Neural cell (in vitro differentiated cells): ENCODE data around the gene CYP19A1. TPM values are rescaled to one million over a fixed set of nuclear protein-coding genes. Genes with fewer than 3 reads are reported as not detected.

Source experiments
- H2AFZ ChIP-seq: fragments of 200-600, 300-800 bp; sonication (generic), shearing (Covaris generic); 2 replicates; pipeline ENCODE4 v1.6.0; 2014; ENCODE audit warnings: low read depth, mild to moderate bottlenecking, antibody characterized with exemption, low read length, moderate library complexity
- H3F3A ChIP-seq: fragments of 200-600 bp; shearing (Covaris generic); 2 replicates; pipeline ENCODE4 v1.6.1; 2016; ENCODE audit warnings: mild to moderate bottlenecking, moderate library complexity, mixed read lengths, antibody characterized with exemption, low read length; ENCODE audit not compliant: insufficient read depth, poor library complexity, severe bottlenecking
- H3K27ac ChIP-seq: fragments of 200-600, 300-800 bp; sonication (generic), shearing (Covaris generic); 2 replicates; pipeline ENCODE4 v1.5.1; 2014; ENCODE audit warnings: mild to moderate bottlenecking, low read length, moderate library complexity
- H3K27me3 ChIP-seq: fragments of 300-800, 200-600 bp; sonication (generic), shearing (Covaris generic); 2 replicates; pipeline ENCODE4 v1.6.0; 2014; ENCODE audit warnings: mild to moderate bottlenecking, low read depth, low read length, moderate library complexity; ENCODE audit not compliant: insufficient read depth
- H3K36me3 ChIP-seq: fragments of 300-800, 200-600 bp; sonication (generic), shearing (Covaris generic); 2 replicates; pipeline ENCODE4 v1.5.1; 2014; ENCODE audit warnings: mild to moderate bottlenecking, antibody characterized with exemption, low read length, moderate library complexity; ENCODE audit not compliant: insufficient read depth
- H3K4me2 ChIP-seq: fragments of 300-800, 200-600 bp; sonication (generic), shearing (Covaris generic); 2 replicates; pipeline ENCODE4 v1.6.0; 2014; ENCODE audit warnings: mild to moderate bottlenecking, low read length
- H3K4me3 ChIP-seq: fragments of 300-800, 200-600 bp; sonication (generic), shearing (Covaris generic); 2 replicates; pipeline ENCODE4 v1.5.1; 2014; ENCODE audit warnings: mild to moderate bottlenecking, low read length, moderate library complexity
- H3K79me2 ChIP-seq: fragments of 200-600 bp; shearing (Covaris generic); replicated peaks from 2 replicates; pipeline ENCODE4 v1.6.0; 2014; ENCODE audit warnings: mild to moderate bottlenecking, low read length, moderate library complexity; ENCODE audit not compliant: insufficient read depth
- H3K9ac ChIP-seq: fragments of 300-800, 200-600 bp; sonication (generic), shearing (Covaris generic); 2 replicates; pipeline ENCODE4 v1.6.1; 2016; ENCODE audit warnings: mild to moderate bottlenecking, low read length, mixed read lengths
- H3K9me2 ChIP-seq: fragments of 200-600 bp; shearing (Covaris generic); 2 replicates; pipeline ENCODE4 v1.6.1; 2016; ENCODE audit warnings: mild to moderate bottlenecking, low read length, mixed read lengths; ENCODE audit not compliant: insufficient read depth
- H3K9me3 ChIP-seq: fragments of 200-600, 300-800 bp; sonication (generic), shearing (Covaris generic); 2 replicates; pipeline ENCODE4 v1.6.1; 2016; ENCODE audit warnings: mild to moderate bottlenecking, mixed run types, low read length, moderate library complexity, mixed read lengths
- H4K20me1 ChIP-seq: fragments of 200-600 bp; shearing (Covaris generic); 2 replicates; pipeline ENCODE4 v1.6.1; 2016; ENCODE audit warnings: mild to moderate bottlenecking, mixed run types; ENCODE audit not compliant: insufficient read depth
- CTCF ChIP-seq: fragments of 450-650 bp; IDR thresholded peaks from 2 replicates; pipeline ENCODE4 v1.5.1; 2014; ENCODE audit warnings: antibody characterized with exemption, mild to moderate bottlenecking, moderate library complexity; ENCODE audit not compliant: poor library complexity, severe bottlenecking
- EP300 ChIP-seq: fragments of 450-650 bp; conservative IDR thresholded peaks from 2 replicates; pipeline ENCODE4 v1.6.1; 2014; ENCODE audit warnings: antibody characterized with exemption, mild to moderate bottlenecking, moderate library complexity; ENCODE audit not compliant: poor library complexity, severe bottlenecking
- EZH2 ChIP-seq: fragments of 200-600, 300-800 bp; shearing (Covaris generic), sonication (generic); IDR thresholded peaks from 2 replicates; pipeline ENCODE4 v1.6.1; 2014; ENCODE audit warnings: antibody characterized with exemption, low read length, borderline replicate concordance, mild to moderate bottlenecking; ENCODE audit not compliant: insufficient read depth, poor library complexity, severe bottlenecking
- MXI1 ChIP-seq: fragments of 450-650 bp; conservative IDR thresholded peaks from 2 replicates; pipeline ENCODE4 v1.6.1; 2014; ENCODE audit warnings: antibody characterized with exemption, mild to moderate bottlenecking; ENCODE audit not compliant: poor library complexity, severe bottlenecking
- POLR2AphosphoS5 ChIP-seq: IDR thresholded peaks from 2 replicates; pipeline ENCODE4 v1.6.1; 2012
- RAD21 ChIP-seq: fragments of 450-650 bp; conservative IDR thresholded peaks from 2 replicates; pipeline ENCODE4 v1.6.1; 2014; ENCODE audit warnings: antibody characterized with exemption, mild to moderate bottlenecking, moderate library complexity
- REST ChIP-seq: IDR thresholded peaks from 2 replicates; pipeline ENCODE4 v1.6.1; 2012; ENCODE audit warnings: borderline replicate concordance
- SMC3 ChIP-seq: fragments of 450-650 bp; conservative IDR thresholded peaks from 2 replicates; pipeline ENCODE4 v1.6.1; 2014; ENCODE audit warnings: antibody characterized with exemption, mild to moderate bottlenecking, moderate library complexity; ENCODE audit not compliant: poor library complexity
- TAF1 ChIP-seq: IDR thresholded peaks from 2 replicates; pipeline ENCODE4 v1.6.1; 2012; ENCODE audit warnings: low read depth
- polyA plus RNA-seq: library from polyadenylated mRNA; depleted of rRNA; stranded (reverse); fragments of >200 nt; gene quantifications from 2 replicates; pipeline ENCODE4 v1.2.3, GENCODE V29; 2014

The CYP19A1 gene
- polyA plus RNA-seq, 1 donor from 2014 or later: not detected

DNA sequence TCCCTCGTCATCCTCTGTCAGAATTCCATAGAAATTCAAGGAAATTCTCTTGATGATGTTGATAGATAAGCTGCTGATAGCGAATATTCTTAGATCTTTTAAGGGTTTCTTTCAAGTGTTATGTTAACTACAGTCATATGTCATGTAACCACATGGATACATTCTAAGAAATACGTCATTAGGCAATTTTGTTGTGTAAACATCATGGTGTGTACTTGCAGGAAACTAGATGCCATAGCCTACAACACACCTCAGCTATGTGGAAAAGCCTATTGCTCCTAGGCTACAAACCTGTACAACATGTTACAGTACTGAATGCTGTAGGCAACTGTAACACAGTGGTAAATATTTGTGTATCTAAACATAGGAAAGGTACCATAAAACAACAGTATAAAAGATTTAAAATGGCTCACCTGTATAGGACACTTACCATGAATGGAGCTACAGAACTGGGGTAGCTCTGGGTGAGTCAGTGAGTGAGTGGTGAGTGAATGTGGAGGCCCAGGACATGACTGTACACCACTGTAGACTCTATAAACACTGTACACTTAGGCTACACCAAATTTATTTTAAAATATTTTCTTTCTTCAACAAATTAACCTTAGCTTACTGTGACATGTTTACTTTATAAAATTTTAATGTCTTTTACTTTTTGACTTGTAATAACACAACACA, 37.7 kb upstream of the CYP19A1 start:
- H3K79me2 ChIP-seq: no peaks in the 10 kb centered on the region
- H3K9me2 ChIP-seq: no peaks in the 10 kb centered on the region
- H3K9me3 ChIP-seq: no peaks in the 10 kb centered on the region
- no peak for TF ChIP-seq POLR2AphosphoS5
- no peak for TF ChIP-seq REST
- TF ChIP-seq TAF1: no peak
- TF ChIP-seq SMC3: no peak
- TF ChIP-seq MXI1: no peak
- no peak for TF ChIP-seq RAD21
- TF ChIP-seq EZH2: no peak
- no peak for TF ChIP-seq CTCF
- no peak for TF ChIP-seq EP300
- H4K20me1 ChIP-seq: no peaks in the 10 kb centered on the region
- H3K4me2 ChIP-seq: no peak overlapping the region
- no peak overlapping the region for H3K27ac ChIP-seq
- H3K36me3 ChIP-seq: no peaks in the 10 kb centered on the region
- H3F3A ChIP-seq: no peaks in the 10 kb centered on the region
- H3K9ac ChIP-seq: no peak overlapping the region
- no peak overlapping the region for H3K4me3 ChIP-seq
- no peak overlapping the region for H2AFZ ChIP-seq
- no peaks in the 10 kb centered on the region for H3K27me3 ChIP-seq

GRCh38 chr15:51374131-51374530, 35.7 kb upstream of the CYP19A1 start:
- no peak overlapping the region for H3K27ac ChIP-seq
- H3K9me2 ChIP-seq: no peaks in the 10 kb centered on the region
- H3K27me3 ChIP-seq: no peaks in the 10 kb centered on the region
- H3K9me3 ChIP-seq: no peaks in the 10 kb centered on the region
- no peak overlapping the region for H3K4me3 ChIP-seq
- no peaks in the 10 kb centered on the region for H3K36me3 ChIP-seq
- no peak for TF ChIP-seq REST
- no peak for TF ChIP-seq SMC3
- no peak for TF ChIP-seq RAD21
- no peak for TF ChIP-seq EP300
- no peak for TF ChIP-seq TAF1
- no peak for TF ChIP-seq POLR2AphosphoS5
- H2AFZ ChIP-seq: no peak overlapping the region
- H4K20me1 ChIP-seq: no peaks in the 10 kb centered on the region
- H3F3A ChIP-seq: no peaks in the 10 kb centered on the region
- H3K79me2 ChIP-seq: no peaks in the 10 kb centered on the region
- H3K4me2 ChIP-seq: no peak overlapping the region
- no peak overlapping the region for H3K9ac ChIP-seq
